GM18870 (cell line): ENCODE results near the gene RPTOR.

Source experiments
- ATAC-seq: cut with Tn5 transposase; IDR thresholded peaks from one replicate; pipeline ENCODE4 v1.9.1; 2021; ENCODE audit warnings: moderate library complexity; ENCODE audit not compliant: unreplicated experiment

The RPTOR gene

GRCh38 chr17:80778716-80779115 is 234.1 kb downstream of the RPTOR start:
- no peak for ATAC-seq

GRCh38 chr17:80779336-80779735 is 234.7 kb downstream of the RPTOR start:
- no peak for ATAC-seq

- no peak for ATAC-seq
Measured at GRCh38 chr17:80779961-80780380, 235.3 kb downstream of the RPTOR start.

GRCh38 chr17:80780381-80781198 is 236.0 kb downstream of the RPTOR start:
- no peak for ATAC-seq

- no peak for ATAC-seq
Measured at GRCh38 chr17:80781211-80781610, 236.6 kb downstream of the RPTOR start.

GRCh38 chr17:80781807-80782277 is 237.2 kb downstream of the RPTOR start:
- ATAC-seq, result no peak

- ATAC-seq, result no peak
Measured at GRCh38 chr17:80782536-80783427, 238.1 kb downstream of the RPTOR start.

- ATAC-seq, result no peak
Measured at GRCh38 chr17:80783486-80783885, 238.8 kb downstream of the RPTOR start.

GRCh38 chr17:80783971-80784370 is 239.3 kb downstream of the RPTOR start:
- ATAC-seq, result no peak

- ATAC-seq, result no peak
Measured at GRCh38 chr17:80785477-80786178, 241.0 kb downstream of the RPTOR start.

GRCh38 chr17:80786470-80786869 is 241.8 kb downstream of the RPTOR start:
- no peak for ATAC-seq

GRCh38 chr17:80786887-80787286 is 242.2 kb downstream of the RPTOR start:
- no peak for ATAC-seq

GRCh38 chr17:80787881-80788280 is 243.2 kb downstream of the RPTOR start:
- ATAC-seq, result no peak

- no peak for ATAC-seq
Measured at GRCh38 chr17:80789356-80789902, 244.8 kb downstream of the RPTOR start.

- no peak for ATAC-seq
Measured at GRCh38 chr17:80790021-80790765, 245.6 kb downstream of the RPTOR start.

- ATAC-seq, result no peak
Measured at GRCh38 chr17:80790981-80791742, 246.5 kb downstream of the RPTOR start.

- ATAC-seq, result no peak
Measured at GRCh38 chr17:80791758-80792284, 247.2 kb downstream of the RPTOR start.

GRCh38 chr17:80792373-80792781 is 247.7 kb downstream of the RPTOR start:
- ATAC-seq, result no peak

- no peak for ATAC-seq
Measured at GRCh38 chr17:80793421-80793820, 248.8 kb downstream of the RPTOR start.
